MM.1S (cell line): ENCODE measurements around the gene TMEM17.
"Not testable (repeated sequence)": the region's sequence is repeated elsewhere in the genome, so short reads cannot be mapped to it uniquely, and the experiment has no call there.

Source experiments
- DNase-seq: peaks from one replicate; pipeline ENCODE4 v3.0.0-alpha.2; 2015
- H2AFZ ChIP-seq: fragments of 300-600 bp; sonication (generic); 2 replicates; pipeline ENCODE4 v1.6.0; 2016; ENCODE audit warnings: antibody characterized with exemption, low read length
- H3F3A ChIP-seq: fragments of 300-600 bp; sonication (generic); 2 replicates; pipeline ENCODE4 v1.6.1; 2016; ENCODE audit warnings: mild to moderate bottlenecking, antibody characterized with exemption, low read length, moderate library complexity, mixed read lengths; ENCODE audit not compliant: insufficient read depth
- H3K27ac ChIP-seq: fragments of 300-600 bp; sonication (generic); 2 replicates; pipeline ENCODE4 v1.5.1; 2016; ENCODE audit warnings: mild to moderate bottlenecking, low read length
- H3K27me3 ChIP-seq: fragments of 300-600 bp; sonication (generic); replicated peaks from 2 replicates; pipeline ENCODE4 v1.6.0; 2016; ENCODE audit warnings: low read length; ENCODE audit not compliant: insufficient read depth
- H3K36me3 ChIP-seq: fragments of 300-600 bp; sonication (generic); replicated peaks from 2 replicates; pipeline ENCODE4 v1.6.1; 2016; ENCODE audit warnings: mild to moderate bottlenecking, low read length, mixed read lengths; ENCODE audit not compliant: insufficient read depth
- H3K4me1 ChIP-seq: fragments of 300-600 bp; sonication (generic); 2 replicates; pipeline ENCODE4 v1.6.1; 2016; ENCODE audit warnings: low read length, mixed read lengths
- H3K4me2 ChIP-seq: fragments of 300-600 bp; sonication (generic); 2 replicates; pipeline ENCODE4 v1.6.0; 2016; ENCODE audit warnings: low read depth, low read length
- H3K4me3 ChIP-seq: fragments of 300-600 bp; sonication (generic); 2 replicates; pipeline ENCODE4 v1.5.1; 2016; ENCODE audit warnings: low read length, mixed read lengths
- H3K79me2 ChIP-seq: fragments of 300-600 bp; sonication (generic); 2 replicates; pipeline ENCODE4 v1.6.1; 2016; ENCODE audit warnings: mixed run types, low read length, mixed read lengths
- H3K9ac ChIP-seq: fragments of 300-600 bp; sonication (generic); 2 replicates; pipeline ENCODE4 v1.6.1; 2016; ENCODE audit warnings: low read length, mixed read lengths
- H3K9me2 ChIP-seq: fragments of 300-600 bp; sonication (generic); replicated peaks from 2 replicates; pipeline ENCODE4 v1.6.1; 2016; ENCODE audit warnings: mild to moderate bottlenecking, low read length, mixed read lengths; ENCODE audit not compliant: insufficient read depth
- H3K9me3 ChIP-seq: fragments of 300-600 bp; sonication (generic); replicated peaks from 2 replicates; pipeline ENCODE4 v1.6.1; 2016; ENCODE audit warnings: mild to moderate bottlenecking, low read length, mixed read lengths; ENCODE audit not compliant: insufficient read depth
- H4K20me1 ChIP-seq: fragments of 300-600 bp; sonication (generic); 2 replicates; pipeline ENCODE4 v1.6.1; 2016; ENCODE audit warnings: mild to moderate bottlenecking, low read length, moderate library complexity, mixed read lengths; ENCODE audit not compliant: insufficient read depth
- EZH2 ChIP-seq: fragments of 300-600 bp; sonication (generic); optimal IDR thresholded peaks from 2 replicates; pipeline ENCODE3; 2017; ENCODE audit warnings: low read depth, mild to moderate bottlenecking, antibody characterized with exemption, low read length, mixed read lengths
- EZH2phosphoT487 ChIP-seq: fragments of 300-600 bp; sonication (generic); IDR thresholded peaks from 2 replicates; pipeline ENCODE4 v1.6.1; 2018; ENCODE audit warnings: antibody characterized with exemption, low read length
- TF ChIP-seq, protein P1 (sequence below): fragments of 300-600 bp; sonication (generic); IDR thresholded peaks from 2 replicates; pipeline ENCODE4 v1.5.1; 2016; ENCODE audit warnings: antibody characterized with exemption, low read length, mixed read lengths

Gene TMEM17

DNA sequence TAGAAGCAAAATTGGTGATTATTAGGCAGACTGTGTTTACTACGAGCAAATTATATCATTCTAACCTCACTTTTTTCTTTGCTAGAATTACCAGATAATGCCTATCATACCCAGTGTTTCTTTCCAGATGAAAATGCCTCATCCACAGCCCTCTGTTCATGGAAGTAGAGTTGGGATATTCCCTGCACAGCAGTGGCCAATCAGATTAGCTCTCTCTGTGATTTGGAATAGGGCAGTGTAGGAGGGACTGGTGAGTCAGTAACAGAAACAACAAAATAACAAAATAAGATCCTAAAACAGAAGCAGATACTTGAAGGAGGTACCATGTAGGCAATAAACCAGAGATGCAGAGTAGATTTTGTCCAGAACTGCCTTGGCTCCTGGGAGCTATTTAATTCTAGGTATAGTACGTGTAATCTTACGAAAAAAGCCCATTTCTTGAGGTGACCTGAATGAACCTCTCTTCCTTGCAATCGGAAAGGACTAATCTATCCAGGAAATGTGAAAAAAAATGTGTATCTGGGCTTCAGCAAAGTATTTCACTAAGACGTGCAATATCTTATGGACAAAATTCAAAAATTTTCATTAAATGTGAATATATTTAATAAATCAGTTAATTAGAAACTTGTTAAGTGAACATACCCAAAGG is 18.4 kb upstream of the TMEM17 start:
- TF ChIP-seq EZH2 (no peak), EZH2phosphoT487 (no peak)
- TF ChIP-seq, protein P1, sequence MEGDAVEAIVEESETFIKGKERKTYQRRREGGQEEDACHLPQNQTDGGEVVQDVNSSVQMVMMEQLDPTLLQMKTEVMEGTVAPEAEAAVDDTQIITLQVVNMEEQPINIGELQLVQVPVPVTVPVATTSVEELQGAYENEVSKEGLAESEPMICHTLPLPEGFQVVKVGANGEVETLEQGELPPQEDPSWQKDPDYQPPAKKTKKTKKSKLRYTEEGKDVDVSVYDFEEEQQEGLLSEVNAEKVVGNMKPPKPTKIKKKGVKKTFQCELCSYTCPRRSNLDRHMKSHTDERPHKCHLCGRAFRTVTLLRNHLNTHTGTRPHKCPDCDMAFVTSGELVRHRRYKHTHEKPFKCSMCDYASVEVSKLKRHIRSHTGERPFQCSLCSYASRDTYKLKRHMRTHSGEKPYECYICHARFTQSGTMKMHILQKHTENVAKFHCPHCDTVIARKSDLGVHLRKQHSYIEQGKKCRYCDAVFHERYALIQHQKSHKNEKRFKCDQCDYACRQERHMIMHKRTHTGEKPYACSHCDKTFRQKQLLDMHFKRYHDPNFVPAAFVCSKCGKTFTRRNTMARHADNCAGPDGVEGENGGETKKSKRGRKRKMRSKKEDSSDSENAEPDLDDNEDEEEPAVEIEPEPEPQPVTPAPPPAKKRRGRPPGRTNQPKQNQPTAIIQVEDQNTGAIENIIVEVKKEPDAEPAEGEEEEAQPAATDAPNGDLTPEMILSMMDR: no peak
- Histone ChIP-seq H3K9ac (no peak overlapping the region), H3K4me1 (no peaks in the 10 kb centered on the region), H3K9me2 (no peaks in the 10 kb centered on the region), H4K20me1 (no peaks in the 10 kb centered on the region), H3K9me3 (no peaks in the 10 kb centered on the region), H3K4me3 (no peak overlapping the region), H3K79me2 (no peaks in the 10 kb centered on the region), H3K36me3 (no peaks in the 10 kb centered on the region), H3F3A (no peaks in the 10 kb centered on the region), H3K27me3 (no peaks in the 10 kb centered on the region), H2AFZ (no peak overlapping the region), H3K27ac (no peak overlapping the region), H3K4me2 (no peak overlapping the region)
- no peak for DNase-seq

DNA sequence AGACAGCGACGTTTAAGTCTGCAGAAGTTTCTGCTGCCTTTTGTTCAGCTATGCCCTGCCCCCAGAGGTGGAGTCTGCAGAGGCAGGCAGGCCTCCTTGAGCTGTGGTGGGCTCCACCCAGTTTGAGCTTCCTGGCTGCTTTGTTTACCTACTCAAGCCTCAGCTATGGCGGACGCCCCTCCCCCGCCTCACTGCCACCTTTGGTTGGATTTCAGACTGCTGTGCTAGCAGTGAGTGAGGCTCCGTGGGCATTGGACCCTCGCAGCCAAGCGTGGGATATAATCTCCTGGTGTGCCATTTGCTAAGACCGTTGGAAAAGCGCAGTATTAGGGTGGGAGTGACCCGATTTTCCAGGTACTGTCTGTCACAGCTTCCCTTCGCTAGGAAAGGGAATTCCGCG is 15.1 kb upstream of the TMEM17 start:
- not testable (repeated sequence) for H3K79me2 ChIP-seq, H3K9me2 ChIP-seq, H3K27me3 ChIP-seq, H4K20me1 ChIP-seq, H3K27ac ChIP-seq, H3K4me1 ChIP-seq, H3F3A ChIP-seq, H3K4me3 ChIP-seq, H2AFZ ChIP-seq, H3K9me3 ChIP-seq, H3K4me2 ChIP-seq, DNase-seq, H3K9ac ChIP-seq, H3K36me3 ChIP-seq

DNA sequence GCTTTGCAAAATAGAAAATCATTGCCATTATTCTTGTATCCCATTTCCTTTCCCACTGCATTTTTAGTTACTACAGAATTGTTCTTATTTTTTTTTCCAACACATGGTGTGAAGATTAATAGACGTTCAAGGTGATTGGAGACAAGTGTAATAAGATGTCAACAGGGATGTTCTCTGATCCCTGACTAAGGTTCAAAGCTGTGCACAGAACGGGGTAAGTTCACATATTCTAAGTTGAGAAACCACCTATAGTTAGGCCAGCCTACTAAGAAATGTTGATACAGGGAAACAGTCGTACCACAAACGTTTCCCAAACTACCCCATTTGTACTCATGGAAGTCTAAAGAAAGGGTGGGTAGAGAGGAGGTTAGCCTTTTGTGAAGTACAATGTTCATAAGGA is 6.4 kb upstream of the TMEM17 start:
- DNase-seq: no peak
- TF ChIP-seq EZH2 (no peak), EZH2phosphoT487 (no peak)
- TF ChIP-seq, protein P1: no peak
- no peaks in the 10 kb centered on the region for H4K20me1 ChIP-seq
- H3K79me2 ChIP-seq: no peaks in the 10 kb centered on the region
- H3F3A ChIP-seq: no peaks in the 10 kb centered on the region
- H3K9me2 ChIP-seq: no peaks in the 10 kb centered on the region
- no peak overlapping the region for H3K9ac ChIP-seq
- no peak overlapping the region for H2AFZ ChIP-seq
- no peaks in the 10 kb centered on the region for H3K4me1 ChIP-seq
- H3K27me3 ChIP-seq: no peaks in the 10 kb centered on the region
- no peaks in the 10 kb centered on the region for H3K9me3 ChIP-seq
- H3K4me3 ChIP-seq: no peak overlapping the region
- no peak overlapping the region for H3K4me2 ChIP-seq
- no peak overlapping the region for H3K27ac ChIP-seq
- no peaks in the 10 kb centered on the region for H3K36me3 ChIP-seq

- DNase-seq: no peak
- H3K9ac ChIP-seq: no peak overlapping the region
These were observed 5.6 kb upstream of the TMEM17 start for GRCh38 chr2:62511636-62512035.

More at GRCh38 chr2:62511636-62512035, 5.6 kb upstream of the TMEM17 start:
- no peaks in the 10 kb centered on the region for H3K9me3 ChIP-seq
- no peaks in the 10 kb centered on the region for H3K27me3 ChIP-seq
- no peaks in the 10 kb centered on the region for H3K9me2 ChIP-seq
- no peaks in the 10 kb centered on the region for H3K36me3 ChIP-seq
- TF ChIP-seq, protein P1: no peak
- no peak for TF ChIP-seq EZH2phosphoT487
- no peak for TF ChIP-seq EZH2
- no peaks in the 10 kb centered on the region for H3F3A ChIP-seq
- H3K4me2 ChIP-seq: no peak overlapping the region
- H3K4me1 ChIP-seq: no peaks in the 10 kb centered on the region
- H4K20me1 ChIP-seq: no peaks in the 10 kb centered on the region
- H3K79me2 ChIP-seq: no peaks in the 10 kb centered on the region
- H3K4me3 ChIP-seq: no peak overlapping the region
- H2AFZ ChIP-seq: no peak overlapping the region
- no peak overlapping the region for H3K27ac ChIP-seq
